Raji (cell line): ENCODE data around the gene ZNF787.

Source experiments
- POLR2A ChIP-seq: IDR thresholded peaks from 2 replicates; pipeline ENCODE4 v1.6.1; 2011; ENCODE audit warnings: low read depth, low read length, control low read depth; ENCODE audit not compliant: insufficient read depth

The ZNF787 gene

GRCh38 chr19:56117376-56117884 lies 3.7 kb downstream of the ZNF787 start:
- TF ChIP-seq POLR2A = no peak

GRCh38 chr19:56116606-56117005 lies 4.5 kb downstream of the ZNF787 start:
- TF ChIP-seq POLR2A = no peak

GRCh38 chr19:56115490-56115889 lies 5.6 kb downstream of the ZNF787 start:
- no peak for TF ChIP-seq POLR2A

- no peak for TF ChIP-seq POLR2A
Observed at GRCh38 chr19:56114778-56115110, 6.4 kb downstream of the ZNF787 start.

GRCh38 chr19:56114051-56114777 lies 6.9 kb downstream of the ZNF787 start:
- no peak for TF ChIP-seq POLR2A

- no peak for TF ChIP-seq POLR2A
Observed at GRCh38 chr19:56113074-56113632, 7.9 kb downstream of the ZNF787 start.

GRCh38 chr19:56112313-56112709 lies 8.8 kb downstream of the ZNF787 start:
- TF ChIP-seq POLR2A = no peak

GRCh38 chr19:56111601-56112312 lies 9.3 kb downstream of the ZNF787 start:
- TF ChIP-seq POLR2A = no peak

GRCh38 chr19:56110515-56111448 lies 10.3 kb downstream of the ZNF787 start:
- TF ChIP-seq POLR2A = no peak

- no peak for TF ChIP-seq POLR2A
Observed at GRCh38 chr19:56109226-56109625, 11.9 kb downstream of the ZNF787 start.

GRCh38 chr19:56108447-56109195 lies 12.5 kb downstream of the ZNF787 start:
- no peak for TF ChIP-seq POLR2A

GRCh38 chr19:56107626-56108351 lies 13.3 kb downstream of the ZNF787 start:
- TF ChIP-seq POLR2A = no peak

GRCh38 chr19:56106993-56107392 lies 14.1 kb downstream of the ZNF787 start:
- TF ChIP-seq POLR2A = no peak

- no peak for TF ChIP-seq POLR2A
Observed at GRCh38 chr19:56106397-56106849, 14.7 kb downstream of the ZNF787 start.
